Activated CD8-positive, alpha-beta T cell treated with anti-CD3 and anti-CD28 coated beads for 36 hours (primary cell): ENCODE measurements around the gene SMCO2. TPM values are rescaled to one million over a fixed set of nuclear protein-coding genes. Genes with fewer than 3 reads are reported as not detected.

Experiments
- ATAC-seq: fragments of 200-7000 bp; cut with Tn5 transposase; one replicate; pipeline ENCODE4 v1.10.0; 2021; ENCODE audit warnings: mild to moderate bottlenecking, moderate library complexity
- CTCF ChIA-PET: fragments of 350-600 bp; sonication (Branson Sonifier 250); formaldehyde crosslinking; loops from one replicate; lab custom pipeline; 2021; ENCODE audit warnings: antibody characterized with exemption; lab: Charles Lee
- POLR2A ChIA-PET: fragments of 350-600 bp; sonication (Branson Sonifier 250); formaldehyde crosslinking; loops from one replicate; lab custom pipeline; 2021; ENCODE audit warnings: antibody characterized with exemption; lab: Charles Lee
- DNase-seq: peaks from one replicate; pipeline ENCODE4 v3.0.0-alpha.2; 2020
- H3K27ac Mint-ChIP-seq: one replicate; pipeline ENCODE4 v1.8.0; 2021; ENCODE audit warnings: mild to moderate bottlenecking, mixed read lengths
- H3K27me3 Mint-ChIP-seq: one replicate; pipeline ENCODE4 v1.8.0; 2021; ENCODE audit warnings: mixed read lengths
- H3K36me3 Mint-ChIP-seq: one replicate; pipeline ENCODE4 v1.8.0; 2021; ENCODE audit warnings: low read depth, mixed read lengths
- H3K4me1 Mint-ChIP-seq: one replicate; pipeline ENCODE4 v1.8.0; 2021; ENCODE audit warnings: low read depth, mixed read lengths
- H3K4me3 Mint-ChIP-seq: one replicate; pipeline ENCODE4 v1.8.0; 2021; ENCODE audit warnings: mild to moderate bottlenecking, moderate library complexity, mixed read lengths
- H3K9me3 Mint-ChIP-seq: one replicate; pipeline ENCODE4 v1.8.0; 2021; ENCODE audit warnings: mixed read lengths
- intact Hi-C: fragments of 100-400 bp; cut with micrococcal nuclease; formaldehyde crosslinking; loops from one replicate; pipeline ENCODE4 v1.10.0; 2022
- total RNA-seq, 2 experiments: library from RNA; stranded (reverse); gene quantifications; one replicate each; pipeline ENCODE4 v1.2.3, GENCODE V29; 2021
- TF ChIP-seq, protein P1 (sequence below): fragments of 200-600 bp; IDR thresholded peaks from one replicate; pipeline ENCODE4 v1.8.0; 2022; ENCODE audit warnings: antibody characterized with exemption, mild to moderate bottlenecking

Gene SMCO2
- total RNA-seq, 2 experiments from 2014 or later = 0.32 TPM; not detected in 1

DNA sequence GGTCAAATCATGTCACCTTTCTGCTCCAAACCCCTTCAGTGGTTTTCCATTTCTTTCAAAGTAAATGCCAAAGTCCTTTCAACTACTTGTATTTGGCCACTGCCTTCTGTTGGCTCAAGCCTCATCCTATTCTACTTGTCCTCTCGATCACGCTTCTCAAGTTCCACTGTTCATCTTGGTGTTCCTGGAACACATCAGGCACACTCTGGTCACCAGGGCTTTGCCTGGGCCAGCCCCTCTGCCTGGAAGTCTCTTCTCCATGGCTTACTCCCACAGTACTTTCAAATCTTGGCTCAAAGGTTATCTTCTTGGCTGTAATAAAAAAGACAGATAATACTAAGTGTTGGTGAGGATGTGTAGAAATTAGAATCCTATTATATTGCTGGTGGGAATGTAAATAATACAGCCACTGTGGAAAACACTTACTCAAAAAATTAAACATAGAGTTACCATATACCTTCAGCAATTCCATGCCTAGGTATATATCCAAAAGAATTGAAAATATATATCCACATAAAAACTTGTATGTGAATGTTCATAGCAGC lies 60.2 kb downstream of the SMCO2 start:
- DNase-seq = no peak
- Mint-ChIP-seq H3K4me1 (peaks cover 10% of the 10 kb centered on the region), H3K9me3 (peaks cover 8% of the 10 kb centered on the region), H3K36me3 (peaks cover 3% of the 10 kb centered on the region), H3K27ac (no peak overlapping the region), H3K4me3 (no peak overlapping the region), H3K27me3 (peaks cover 6% of the 10 kb centered on the region)
- POLR2A ChIA-PET = no interaction called here
- intact Hi-C loops = no loop called here
- ATAC-seq = no peak
- CTCF ChIA-PET = no interaction called here
- TF ChIP-seq, protein P1, sequence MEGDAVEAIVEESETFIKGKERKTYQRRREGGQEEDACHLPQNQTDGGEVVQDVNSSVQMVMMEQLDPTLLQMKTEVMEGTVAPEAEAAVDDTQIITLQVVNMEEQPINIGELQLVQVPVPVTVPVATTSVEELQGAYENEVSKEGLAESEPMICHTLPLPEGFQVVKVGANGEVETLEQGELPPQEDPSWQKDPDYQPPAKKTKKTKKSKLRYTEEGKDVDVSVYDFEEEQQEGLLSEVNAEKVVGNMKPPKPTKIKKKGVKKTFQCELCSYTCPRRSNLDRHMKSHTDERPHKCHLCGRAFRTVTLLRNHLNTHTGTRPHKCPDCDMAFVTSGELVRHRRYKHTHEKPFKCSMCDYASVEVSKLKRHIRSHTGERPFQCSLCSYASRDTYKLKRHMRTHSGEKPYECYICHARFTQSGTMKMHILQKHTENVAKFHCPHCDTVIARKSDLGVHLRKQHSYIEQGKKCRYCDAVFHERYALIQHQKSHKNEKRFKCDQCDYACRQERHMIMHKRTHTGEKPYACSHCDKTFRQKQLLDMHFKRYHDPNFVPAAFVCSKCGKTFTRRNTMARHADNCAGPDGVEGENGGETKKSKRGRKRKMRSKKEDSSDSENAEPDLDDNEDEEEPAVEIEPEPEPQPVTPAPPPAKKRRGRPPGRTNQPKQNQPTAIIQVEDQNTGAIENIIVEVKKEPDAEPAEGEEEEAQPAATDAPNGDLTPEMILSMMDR = no peak

DNA sequence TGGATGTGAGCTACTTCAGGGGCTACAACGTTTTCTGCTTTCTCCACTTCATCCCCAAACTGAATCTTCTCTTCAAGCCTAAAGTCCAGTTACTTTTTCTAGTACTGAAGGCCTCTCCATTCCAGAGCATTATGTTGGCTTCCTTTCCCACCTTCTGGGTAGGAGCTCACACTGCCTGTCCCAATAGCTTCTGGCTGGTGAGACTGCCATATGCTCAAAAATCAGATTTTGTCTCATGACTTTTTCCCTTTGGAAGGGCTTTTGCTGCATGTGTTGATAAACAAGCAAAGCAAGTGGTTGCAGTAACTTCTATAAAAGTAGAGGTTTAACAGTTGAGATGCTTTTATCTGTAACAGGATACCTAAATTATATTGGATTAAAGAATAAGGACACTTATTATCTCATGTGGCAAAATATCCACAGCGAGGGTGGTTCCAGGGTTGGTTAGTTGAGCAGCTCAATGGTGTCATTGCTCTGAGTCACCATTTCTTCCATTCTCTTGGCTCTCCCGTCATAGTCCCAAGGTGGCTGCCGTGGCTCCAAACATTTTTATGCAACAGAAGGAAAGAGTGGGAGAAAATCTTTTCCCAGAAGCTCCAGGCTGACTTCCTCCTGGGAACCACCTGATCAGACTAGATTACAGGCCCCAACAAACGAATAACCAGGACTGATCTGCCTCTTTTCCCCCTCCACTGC lies 62.3 kb downstream of the SMCO2 start:
- POLR2A ChIA-PET = no interaction called here
- no peaks in the 10 kb centered on the region for H3K4me1 Mint-ChIP-seq
- CTCF ChIA-PET = interaction anchor here (1.0 to 1.5 kb wide), 2 partner anchors 72 to 75 kb away, joined by 3 to 4 read pairs; no protein-coding TSS in a partner anchor
- ATAC-seq (no peak), DNase-seq (no peak)
- no peaks in the 10 kb centered on the region for H3K36me3 Mint-ChIP-seq
- H3K27me3 Mint-ChIP-seq = peaks cover 3% of the 10 kb centered on the region
- no peak overlapping the region for H3K4me3 Mint-ChIP-seq
- intact Hi-C loops = no loop called here
- TF ChIP-seq, protein P1 = no peak
- no peak overlapping the region for H3K27ac Mint-ChIP-seq
- H3K9me3 Mint-ChIP-seq = peaks cover 6% of the 10 kb centered on the region

DNA sequence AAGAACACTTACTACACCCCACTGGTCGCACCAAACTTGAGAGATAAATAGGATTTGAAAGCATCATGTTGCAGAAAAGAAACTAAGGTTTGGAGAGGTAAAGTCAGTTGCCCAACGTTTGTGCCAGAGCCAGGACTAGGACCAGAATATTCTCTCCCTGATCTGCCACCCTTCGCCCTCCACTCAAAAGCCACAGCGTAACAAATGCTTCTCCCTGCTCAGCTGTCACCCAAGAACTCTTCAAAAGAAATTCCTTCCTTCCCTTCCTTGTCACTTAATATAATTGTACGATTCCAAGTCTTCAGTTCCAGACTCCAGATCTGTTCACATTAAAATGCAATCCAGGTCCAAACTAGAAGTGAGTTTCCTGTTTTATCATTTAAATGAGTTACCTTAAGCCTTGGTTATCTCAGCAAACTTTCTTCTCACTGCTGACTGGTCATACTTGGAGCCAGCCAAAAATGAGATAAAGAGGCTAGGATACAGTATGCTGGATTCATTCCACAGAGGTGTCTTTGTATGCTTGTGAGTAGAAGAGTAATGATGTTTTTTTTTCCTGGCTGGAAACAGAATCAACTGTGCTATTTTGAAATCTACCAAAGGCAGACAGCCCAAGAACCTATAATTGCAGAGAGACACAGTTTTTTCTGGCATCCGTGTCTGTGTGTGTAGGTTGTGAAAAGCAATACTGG lies 64.6 kb downstream of the SMCO2 start:
- intact Hi-C loops = no loop called here
- peaks cover 6% of the 10 kb centered on the region for H3K9me3 Mint-ChIP-seq
- TF ChIP-seq, protein P1 = no peak
- ATAC-seq (no peak), DNase-seq (no peak)
- H3K27me3 Mint-ChIP-seq = peaks cover 5% of the 10 kb centered on the region
- H3K27ac Mint-ChIP-seq = no peak overlapping the region
- H3K4me1 Mint-ChIP-seq = no peaks in the 10 kb centered on the region
- ChIA-PET POLR2A (no interaction called here), CTCF (no interaction called here)
- no peak overlapping the region for H3K4me3 Mint-ChIP-seq
- H3K36me3 Mint-ChIP-seq = no peaks in the 10 kb centered on the region

DNA sequence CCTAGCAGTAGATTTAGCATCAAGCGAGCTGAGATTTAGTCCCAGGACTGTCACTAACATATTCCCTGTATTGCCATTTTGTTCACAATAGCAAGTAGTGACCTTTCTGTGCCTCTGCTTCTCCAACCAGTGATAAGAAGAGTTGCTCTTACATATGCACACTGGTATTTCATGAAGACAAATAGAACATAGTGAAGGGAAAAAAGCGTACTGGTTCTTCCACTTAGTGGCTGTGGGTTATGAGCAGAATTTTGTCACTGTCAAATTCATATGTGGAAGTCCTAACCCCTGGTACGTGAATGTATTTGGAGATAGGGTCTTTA lies 65.1 kb downstream of the SMCO2 start:
- ChIA-PET CTCF (no interaction called here), POLR2A (no interaction called here)
- ATAC-seq = no peak
- Mint-ChIP-seq H3K27me3 (peaks cover 9% of the 10 kb centered on the region), H3K27ac (no peak overlapping the region), H3K4me3 (no peak overlapping the region), H3K36me3 (no peaks in the 10 kb centered on the region), H3K9me3 (peaks cover 2% of the 10 kb centered on the region), H3K4me1 (no peaks in the 10 kb centered on the region)
- TF ChIP-seq, protein P1 = no peak
- no peak for DNase-seq
- intact Hi-C loops = no loop called here
